ENCODE measurements around the gene TMEM125. TPM values are rescaled to one million over a fixed set of nuclear protein-coding genes. Genes with fewer than 3 reads are reported as not detected.

The TMEM125 gene
- total RNA-seq, 1 experiment from 2014 or later: 3.1 TPM

DNA sequence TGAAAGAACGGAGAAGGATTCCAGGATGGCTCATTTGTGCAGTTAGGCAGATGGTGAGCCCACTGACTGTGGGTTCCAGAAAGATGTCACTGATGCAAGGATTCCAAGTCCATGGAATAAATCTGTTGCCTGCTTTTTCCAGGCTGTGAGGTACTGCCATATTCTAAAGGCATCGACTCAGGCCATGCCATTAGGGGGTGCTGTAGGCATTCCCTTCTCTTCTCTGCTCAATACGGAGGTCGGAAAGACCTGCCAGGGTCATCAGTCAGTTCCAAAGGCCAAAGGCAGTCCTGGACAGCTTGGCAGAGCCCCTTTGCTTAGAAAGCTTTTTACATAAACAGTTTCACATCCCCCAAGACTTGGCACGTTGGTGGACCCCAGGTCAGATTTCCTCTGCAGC lies 31.7 kb upstream of the TMEM125 start:
- TF ChIP-seq CTCF (IDR thresholded peaks at IDR 0.05; ENCODE audit: unreplicated experiment): peak; percentile 53
- H3K4me1 Mint-ChIP-seq (ENCODE audit: insufficient read depth, unreplicated experiment): peaks cover 21% of the 10 kb centered on the region
- H3K36me3 Mint-ChIP-seq (ENCODE audit: insufficient read depth, unreplicated experiment): no peaks in the 10 kb centered on the region
- no peaks in the 10 kb centered on the region for H3K9me3 Mint-ChIP-seq (ENCODE audit: unreplicated experiment)
- intact Hi-C loops (cut with micrococcal nuclease): loop anchor here (1.0 to 10.0 kb wide), 4 partner anchors 120 to 697 kb away; partner anchors contain the start of genes ARTN, CDC20, MED8 and SZT2
- no TSS peak for BruUV-seq (replicated peaks)
- H3K4me3 Mint-ChIP-seq (ENCODE audit: unreplicated experiment): no peak overlapping the region
- peak; percentile 78 for DNase-seq (ENCODE audit: unreplicated experiment)
- peak overlapping the region; percentile 3 for H3K27ac Mint-ChIP-seq (ENCODE audit: low read depth, unreplicated experiment)
- CTCF ChIA-PET: interaction anchor here (0.8 to 1.9 kb wide), 8 partner anchors 11 to 428 kb away, joined by 3 to 9 read pairs (median 4); partner anchors contain the start of gene C1orf210
- H3K27me3 Mint-ChIP-seq (ENCODE audit: insufficient read depth, unreplicated experiment): no peaks in the 10 kb centered on the region
- POLR2A ChIA-PET: interaction anchor here (1.5 kb wide), 1 partner anchor 131 kb away, joined by 3 read pairs; no protein-coding TSS in a partner anchor

GRCh38 chr1:43238991-43239469 lies 30.8 kb upstream of the TMEM125 start:
- TF ChIP-seq CTCF (IDR thresholded peaks at IDR 0.05; ENCODE audit: unreplicated experiment): no peak

DNA sequence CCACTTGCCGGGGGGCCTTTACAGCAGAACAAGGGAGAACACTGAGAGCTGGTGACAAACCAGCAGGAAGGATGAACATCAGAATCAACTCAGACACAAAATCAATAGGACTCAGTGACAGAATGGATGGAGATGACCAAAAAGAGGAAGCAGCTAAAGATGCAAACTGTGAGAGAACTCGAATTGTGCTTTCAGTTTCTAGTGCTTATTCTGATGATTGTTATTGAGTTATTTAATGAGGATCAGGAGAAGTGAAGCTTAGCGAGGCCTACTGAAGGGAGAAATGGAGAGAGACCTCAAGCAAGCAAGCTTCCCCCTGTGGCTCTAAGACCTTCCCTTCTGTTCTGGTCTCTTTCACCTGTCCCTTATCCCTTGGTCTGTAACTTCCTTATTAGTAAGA lies 30.3 kb upstream of the TMEM125 start:
- Mint-ChIP-seq H3K27ac (ENCODE audit: low read depth, unreplicated experiment) (no peak overlapping the region), H3K36me3 (ENCODE audit: insufficient read depth, unreplicated experiment) (no peaks in the 10 kb centered on the region), H3K9me3 (ENCODE audit: unreplicated experiment) (no peaks in the 10 kb centered on the region), H3K4me3 (ENCODE audit: unreplicated experiment) (no peak overlapping the region), H3K27me3 (ENCODE audit: insufficient read depth, unreplicated experiment) (no peaks in the 10 kb centered on the region), H3K4me1 (ENCODE audit: insufficient read depth, unreplicated experiment) (peaks cover 21% of the 10 kb centered on the region)
- ChIA-PET CTCF (interaction anchor here (0.6 to 1.9 kb wide), 8 partner anchors 11 to 215 kb away, joined by 3 to 9 read pairs (median 4); partner anchors contain the start of genes C1orf210 and HYI), POLR2A (interaction anchor here (1.1 kb wide), 1 partner anchor 46 kb away, joined by 4 read pairs; the partner anchor contains the start of gene C1orf210)
- no peak for TF ChIP-seq CTCF (IDR thresholded peaks at IDR 0.05; ENCODE audit: unreplicated experiment)
- intact Hi-C loops (cut with micrococcal nuclease): loop anchor here (10.0 kb wide), 2 partner anchors 145 to 695 kb away; partner anchors contain the start of genes ARTN, MED8 and SZT2
- no peak for DNase-seq (ENCODE audit: unreplicated experiment)
- no TSS peak for BruUV-seq (replicated peaks)

More at GRCh38 chr1:43238991-43239469, 30.8 kb upstream of the TMEM125 start:
- Mint-ChIP-seq H3K4me3 (ENCODE audit: unreplicated experiment) (no peak overlapping the region), H3K36me3 (ENCODE audit: insufficient read depth, unreplicated experiment) (no peaks in the 10 kb centered on the region), H3K4me1 (ENCODE audit: insufficient read depth, unreplicated experiment) (peaks cover 21% of the 10 kb centered on the region), H3K27ac (ENCODE audit: low read depth, unreplicated experiment) (no peak overlapping the region), H3K9me3 (ENCODE audit: unreplicated experiment) (no peaks in the 10 kb centered on the region), H3K27me3 (ENCODE audit: insufficient read depth, unreplicated experiment) (no peaks in the 10 kb centered on the region)
- BruUV-seq (replicated peaks): no TSS peak
- POLR2A ChIA-PET: interaction anchor here (1.1 kb wide), 1 partner anchor 47 kb away, joined by 4 read pairs; the partner anchor contains the start of gene C1orf210
- CTCF ChIA-PET: interaction anchor here (0.8 to 1.9 kb wide), 9 partner anchors 11 to 427 kb away, joined by 3 to 9 read pairs (median 4); partner anchors contain the start of gene HYI
- DNase-seq (ENCODE audit: unreplicated experiment): no peak
- intact Hi-C loops (cut with micrococcal nuclease): loop anchor here (1.0 to 10.0 kb wide), 4 partner anchors 119 to 696 kb away; partner anchors contain the start of genes ARTN, CDC20, MED8 and SZT2

- Mint-ChIP-seq H3K27me3 (ENCODE audit: insufficient read depth, unreplicated experiment) (no peaks in the 10 kb centered on the region), H3K4me1 (ENCODE audit: insufficient read depth, unreplicated experiment) (peaks cover 16% of the 10 kb centered on the region), H3K36me3 (ENCODE audit: insufficient read depth, unreplicated experiment) (no peaks in the 10 kb centered on the region), H3K4me3 (ENCODE audit: unreplicated experiment) (no peak overlapping the region), H3K27ac (ENCODE audit: low read depth, unreplicated experiment) (no peak overlapping the region), H3K9me3 (ENCODE audit: unreplicated experiment) (peaks cover 7% of the 10 kb centered on the region)
- intact Hi-C loops (cut with micrococcal nuclease): no loop called here
- BruUV-seq (replicated peaks): no TSS peak
- ChIA-PET POLR2A (no interaction called here), CTCF (no interaction called here)
- TF ChIP-seq CTCF (IDR thresholded peaks at IDR 0.05; ENCODE audit: unreplicated experiment): no peak
- peak; percentile 34 for DNase-seq (ENCODE audit: unreplicated experiment)
Measured at GRCh38 chr1:43241413-43241836, 28.4 kb upstream of the TMEM125 start.

All from MCF 10A (cell line).